SK-N-MC (cell line): ENCODE measurements around the gene ABLIM3.

Experiments used
- EZH2 ChIP-seq: fragments of 200-600 bp; sonication (generic); IDR thresholded peaks from one replicate; pipeline ENCODE4 v1.6.1; 2017; ENCODE audit warnings: antibody characterized with exemption
- POLR2AphosphoS5 ChIP-seq: IDR thresholded peaks from 2 replicates; pipeline ENCODE4 v1.6.1; 2012; ENCODE audit warnings: mild to moderate bottlenecking, low read depth, low read length, borderline replicate concordance

DNA sequence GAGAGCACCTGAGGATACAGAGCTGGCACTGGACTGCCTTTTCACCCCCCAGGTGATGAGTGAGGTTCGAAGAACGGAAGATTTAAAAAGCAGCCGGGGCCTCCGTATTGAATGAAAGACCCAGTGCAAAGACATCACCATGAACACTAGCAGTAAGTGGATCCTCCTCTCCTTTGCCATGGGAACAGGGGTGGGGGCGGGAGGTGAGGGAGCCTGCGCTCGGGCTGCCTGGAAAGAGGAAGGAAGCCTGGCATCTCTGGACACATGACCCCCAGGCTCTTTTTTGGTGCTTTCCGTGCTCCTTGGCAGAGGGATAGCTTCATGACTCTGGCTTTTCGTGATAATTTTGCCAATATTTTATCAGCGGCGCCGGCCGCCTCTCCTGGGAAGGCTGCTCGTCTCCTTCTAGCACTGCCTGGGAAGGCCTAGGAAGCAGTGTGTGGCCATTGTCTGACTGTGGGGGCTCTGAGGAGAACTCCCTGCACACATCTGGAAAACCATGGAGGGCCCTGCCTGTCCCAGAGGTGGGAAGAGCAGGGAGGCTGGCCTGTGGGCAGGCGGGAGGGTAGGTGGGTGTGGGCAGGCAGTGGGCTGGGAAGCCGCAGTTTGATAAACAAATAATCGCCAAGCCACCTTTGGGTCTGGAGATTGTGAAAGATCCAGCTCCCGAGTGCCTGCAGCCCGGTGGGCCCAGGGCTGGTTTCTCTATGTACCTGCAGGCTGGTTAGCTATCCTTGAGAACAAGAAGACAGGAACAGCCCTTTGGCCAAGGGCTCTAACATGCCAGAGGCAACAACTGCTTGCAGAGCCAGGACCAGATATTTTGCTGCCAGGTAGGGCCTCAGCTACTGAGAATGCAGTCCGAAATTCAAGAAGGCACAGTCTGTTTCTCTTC, 911 bp downstream of the ABLIM3 start:
- TF ChIP-seq EZH2 (no peak), POLR2AphosphoS5 (no peak)
